Heart left ventricle (tissue), 13 donors: Measurements from ENCODE around the gene DRC3.

Experiments used
- CTCF ChIP-seq, 12 donors: fragments of 200-600 bp; sonication (generic) in 4 of 12; IDR thresholded peaks; one replicate each; pipeline versions ENCODE4 v1.5.0 to v1.8.0; 2018 to 2022; ENCODE audit warnings: antibody characterized with exemption in 12 of 12, mild to moderate bottlenecking in 5 of 12
- POLR2A ChIP-seq, 2 donors: fragments of 450-650 bp; IDR thresholded peaks; one replicate each; pipeline ENCODE4 v1.6.1; 2017; ENCODE audit warnings: antibody characterized with exemption in 2 of 2, mild to moderate bottlenecking in 2 of 2, moderate library complexity in 2 of 2
- donor health status: ischemic (EF 13 %, LVEDD 7.1; RV severe dilation, severe dysfunction).
- donor health status: DM: no; HTN: yes; CAD: no.
- donor health status: DM: no; HTN: no; CAD: no.
- donor health status: ischemic (EF 25% LVEDD 6.9; RV normal size, moderate dysfunction).
- donor health status: ischemic (EF 25% LVEDD 5.7; RV mildly dilated, moderate dysfunction).
- donor health status: ischemic (EF 35%, LVEDD 5.7; RV mildly dilated, moderate dysfunction).
- donor health status: nonischemic (EF 11% LVEDD 7.7; RV severe dilation, severe dysfunction).
- donor health status: DM: yes; HTN: yes; CAD: no.
- donor health status: PGD.
- donor health status: ischemic (EF 29% LVEDD 5.4; RV normal size, mild dysfunction).
- donor health status: nonischemic (EF 23%, LVEDD 6.1; RV moderate dilation, normal function).

- no peak for TF ChIP-seq CTCF (IDR thresholded peaks at IDR 0.05)
- no peak for TF ChIP-seq POLR2A (IDR thresholded peaks at IDR 0.05)
Observed at GRCh38 chr17:18065546-18065945, 92.9 kb downstream of the DRC3 start.
